ENCODE data around the gene CCDC174.
"Not testable (repeated sequence)": the region's sequence is repeated elsewhere in the genome, so short reads cannot be mapped to it uniquely, and the experiment has no call there.

Gene CCDC174

DNA sequence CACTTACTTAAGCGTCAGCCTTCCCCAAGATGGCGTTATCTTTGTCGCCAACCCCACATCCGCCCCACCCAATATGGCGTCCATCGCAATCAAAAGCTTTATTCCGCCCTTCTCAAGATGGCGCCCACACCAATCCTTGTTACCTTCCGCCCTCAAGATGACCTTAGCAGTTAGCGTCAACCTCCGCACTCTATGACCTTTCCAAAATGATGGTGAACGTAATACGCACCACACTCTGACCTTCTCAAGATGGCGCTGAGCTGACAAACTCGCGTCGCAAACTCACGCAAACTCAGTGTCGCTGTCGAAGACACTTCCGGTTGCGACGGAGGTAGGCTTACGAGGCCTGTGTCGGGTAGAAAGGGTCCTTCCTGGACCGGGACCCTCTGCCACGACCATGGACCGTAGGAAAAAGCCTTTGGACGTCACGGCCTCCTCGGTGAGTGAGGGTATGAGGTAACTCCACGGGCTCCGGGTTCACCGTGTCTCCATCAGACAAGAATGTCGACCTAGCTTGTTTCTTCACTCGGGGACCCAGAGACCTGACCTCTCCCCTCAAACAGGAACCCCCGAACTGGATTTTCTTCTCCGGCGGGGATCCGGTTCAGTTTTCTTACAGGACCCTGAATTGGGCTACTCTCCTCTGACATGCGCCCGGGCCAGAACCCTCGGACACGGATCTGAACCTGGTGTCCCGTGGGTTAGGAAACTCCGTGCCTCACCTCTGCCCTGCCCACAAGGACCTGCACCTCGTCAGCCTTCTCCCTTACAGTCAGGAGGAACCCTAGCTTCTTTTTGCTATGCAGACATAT lies at the start of gene CCDC174:
Gene CCDC174, plus strand, starts transcription at position 323 of the 812 bp plus-strand sequence. Its CDS starts 75 bp downstream, at position 398.
- DNase-seq (ENCODE audit: low read depth): peak; percentile 86

GRCh38 chr3:14602006-14602803 lies 49.4 kb upstream of the CCDC174 start:
- no peak for DNase-seq (ENCODE audit: low read depth)

- no peak for DNase-seq (ENCODE audit: low read depth)
Measured at GRCh38 chr3:14602804-14603644, 48.5 kb upstream of the CCDC174 start.

- no peak for DNase-seq (ENCODE audit: low read depth)
Measured at GRCh38 chr3:14605067-14605466, 46.5 kb upstream of the CCDC174 start.

- no peak for DNase-seq (ENCODE audit: low read depth)
Measured at GRCh38 chr3:14605744-14606143, 45.8 kb upstream of the CCDC174 start.

GRCh38 chr3:14606669-14607339 lies 44.8 kb upstream of the CCDC174 start:
- DNase-seq (ENCODE audit: low read depth): no peak

- no peak for DNase-seq (ENCODE audit: low read depth)
Measured at GRCh38 chr3:14608298-14608697, 43.3 kb upstream of the CCDC174 start.

- not testable (repeated sequence) for DNase-seq (ENCODE audit: low read depth)
Measured at GRCh38 chr3:14609058-14609457, 42.5 kb upstream of the CCDC174 start.

DNA sequence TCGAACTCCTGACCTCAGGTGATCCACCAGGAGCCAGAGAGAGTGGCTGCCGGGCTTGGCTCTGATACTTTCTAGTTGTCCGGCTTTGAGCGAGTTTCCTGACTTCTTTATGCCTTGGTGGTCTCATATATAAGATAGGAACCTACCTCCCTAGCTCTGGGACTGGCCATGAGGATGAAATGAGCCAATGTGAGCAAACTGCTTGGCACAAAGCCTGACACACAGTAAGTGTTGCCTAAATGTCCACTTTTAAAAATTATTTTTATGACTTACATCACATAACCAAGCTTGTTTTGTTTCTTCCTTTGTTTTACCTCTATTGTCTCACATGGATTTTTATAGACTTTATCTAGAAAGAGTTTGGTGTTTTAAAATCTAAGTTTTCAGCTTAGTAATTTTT lies 42.1 kb upstream of the CCDC174 start:
- DNase-seq (ENCODE audit: low read depth): no peak

GRCh38 chr3:14609941-14610340 lies 41.6 kb upstream of the CCDC174 start:
- DNase-seq (ENCODE audit: low read depth): no peak

DNA sequence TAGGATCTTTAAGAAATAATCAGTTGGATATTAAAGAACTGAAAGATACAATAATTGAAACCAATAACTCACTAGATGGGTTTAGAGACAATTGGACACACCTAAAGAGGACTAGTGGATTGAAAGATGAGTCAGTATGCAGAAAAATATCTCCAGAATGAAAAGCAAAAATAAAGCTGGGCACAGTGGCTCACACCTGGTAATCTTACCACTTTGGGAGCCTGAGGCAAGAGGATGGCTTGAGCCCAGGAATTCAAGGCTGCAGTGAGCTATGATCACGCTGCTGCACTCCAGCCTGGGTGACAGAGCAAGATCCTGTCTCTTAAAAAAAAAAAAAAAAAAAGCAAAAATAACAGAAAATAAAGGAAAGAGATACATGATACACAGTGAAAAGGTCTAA lies 37.4 kb upstream of the CCDC174 start:
- no peak for DNase-seq (ENCODE audit: low read depth)

DNA sequence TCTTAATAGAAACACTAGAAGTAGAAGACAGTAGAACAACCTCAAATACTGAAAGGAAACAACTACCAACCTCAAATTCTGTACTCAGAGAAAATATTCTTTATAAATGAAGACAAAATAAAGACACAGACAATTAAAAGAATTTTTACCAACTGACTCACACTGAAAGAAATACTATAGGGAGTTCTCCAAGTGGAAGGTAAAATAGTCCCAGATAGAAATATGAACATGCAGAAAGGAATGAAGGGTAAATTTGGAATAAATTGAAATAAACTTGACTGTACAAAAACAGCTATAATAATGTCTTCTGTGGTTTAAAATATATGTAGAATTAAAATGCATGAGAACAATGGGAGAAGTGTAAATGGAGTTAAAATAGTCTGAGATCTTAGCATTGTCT lies 36.7 kb upstream of the CCDC174 start:
- DNase-seq (ENCODE audit: low read depth): no peak

- DNase-seq (ENCODE audit: low read depth): no peak
Measured at GRCh38 chr3:14616606-14617507, 34.7 kb upstream of the CCDC174 start.

DNA sequence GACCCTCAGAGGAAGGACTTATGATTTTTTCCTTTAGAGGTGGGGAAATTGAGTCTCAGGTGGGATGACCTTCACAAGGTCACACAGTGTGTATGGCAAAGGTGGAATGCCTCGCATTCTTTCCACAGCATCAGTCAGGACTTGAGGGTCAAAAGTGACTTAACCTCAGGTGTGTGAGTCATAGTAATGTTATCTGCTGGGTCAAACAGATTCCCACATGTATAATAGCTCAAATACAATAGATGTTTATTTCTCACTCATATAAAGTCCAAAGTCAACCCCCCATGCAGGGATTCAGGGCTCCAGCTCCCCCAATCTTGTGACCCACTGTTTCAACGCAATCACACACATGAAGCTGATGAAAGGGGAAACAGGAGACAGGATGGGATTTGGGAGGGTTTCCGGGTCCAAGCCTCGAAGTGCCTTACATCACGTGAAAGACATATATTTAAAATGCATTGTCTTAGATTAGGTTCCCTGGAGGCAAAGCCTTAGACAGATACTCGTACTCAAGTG lies 34.0 kb upstream of the CCDC174 start:
- no peak for DNase-seq (ENCODE audit: low read depth)

DNA sequence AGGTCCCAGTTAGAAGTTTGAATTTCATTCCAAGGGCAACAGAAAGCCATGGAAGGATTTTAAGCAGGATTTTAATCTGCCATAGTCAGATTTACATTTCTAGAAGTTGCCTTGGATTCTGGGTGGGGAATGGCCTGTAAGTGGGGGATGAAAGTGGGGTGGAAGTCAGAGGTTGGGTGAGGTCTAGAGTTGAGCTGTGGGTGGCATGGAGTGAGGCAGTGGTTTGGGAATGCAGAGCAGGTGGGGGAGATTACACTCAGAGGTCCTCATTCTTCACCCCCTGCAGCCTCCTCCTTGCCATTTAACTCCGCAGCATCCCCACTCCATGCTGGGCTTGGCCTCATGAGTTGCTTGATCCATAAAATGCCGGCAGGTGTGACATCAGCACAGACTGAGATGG lies 32.0 kb upstream of the CCDC174 start:
- no peak for DNase-seq (ENCODE audit: low read depth)

DNA sequence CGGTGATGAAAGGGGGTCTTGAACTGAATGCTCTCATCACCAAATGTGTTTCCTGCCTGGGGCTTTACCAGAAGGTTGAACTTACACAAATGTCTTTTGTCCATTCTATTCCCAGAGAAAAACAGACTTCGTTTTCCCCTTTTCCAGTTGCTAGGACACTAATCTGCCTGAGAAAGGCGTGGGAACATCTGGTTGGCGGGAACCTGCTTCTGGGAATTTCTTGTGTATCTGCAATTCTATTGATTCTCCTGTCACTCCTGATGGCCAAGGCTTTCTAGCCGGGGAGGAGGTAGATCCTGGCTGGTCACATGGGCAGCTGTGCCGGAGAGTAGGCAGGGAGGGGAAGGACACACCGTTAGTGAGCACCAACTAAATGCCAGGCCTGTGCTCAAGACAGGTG lies 31.1 kb upstream of the CCDC174 start:
- DNase-seq (ENCODE audit: low read depth): no peak

DNA sequence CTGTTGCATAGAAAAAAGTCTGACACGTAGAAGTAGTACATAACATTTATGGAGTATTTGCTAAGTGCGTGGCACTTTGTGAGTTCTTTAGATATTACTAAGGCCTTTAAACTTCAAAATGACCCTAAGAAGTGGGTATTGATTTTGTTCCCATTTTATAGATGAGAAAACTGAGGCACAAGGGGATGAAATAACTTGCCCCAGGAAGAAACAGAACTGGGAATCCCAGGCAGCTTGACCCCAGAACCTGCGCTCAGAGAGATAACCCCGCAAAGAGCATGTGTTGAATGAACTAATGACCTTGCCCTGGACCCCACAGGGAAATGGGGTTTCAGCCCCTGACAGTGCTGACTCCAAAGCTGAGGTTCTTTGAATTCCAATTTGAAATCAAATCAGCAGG lies 30.5 kb upstream of the CCDC174 start:
- no peak for DNase-seq (ENCODE audit: low read depth)

GRCh38 chr3:14622368-14622767 lies 29.2 kb upstream of the CCDC174 start:
- no peak for DNase-seq (ENCODE audit: low read depth)

- no peak for DNase-seq (ENCODE audit: low read depth)
Measured at GRCh38 chr3:14623569-14624051, 28.0 kb upstream of the CCDC174 start.

DNA sequence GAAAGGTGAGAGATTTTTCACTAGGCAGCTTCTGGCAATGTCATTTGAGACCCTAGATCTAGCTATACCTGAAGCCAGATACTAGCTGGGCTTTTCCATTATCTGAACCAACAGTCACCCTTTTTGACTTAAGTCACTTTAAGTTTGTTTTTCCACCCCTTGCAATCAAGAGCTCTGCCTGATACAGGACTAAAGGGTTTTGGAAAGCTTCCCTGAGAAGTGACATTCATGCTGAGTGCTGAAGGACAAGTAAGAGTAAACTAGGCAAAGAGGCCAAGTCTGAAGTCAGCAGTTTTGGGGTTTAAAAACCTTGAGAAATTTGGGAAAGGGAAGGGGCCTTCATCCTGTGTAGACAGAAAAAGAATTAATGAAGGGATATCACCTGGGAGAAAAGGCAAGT lies 27.1 kb upstream of the CCDC174 start:
- DNase-seq (ENCODE audit: low read depth): no peak

Measured in activated T-helper 9 cell treated with anti-CD3 and anti-CD28 coated beads, Interleukin-2, amount 50 U/mL, for 16 hours (primary cell).